ENCODE data around the gene GATAD2A. TPM values are rescaled to one million over a fixed set of nuclear protein-coding genes. Genes with fewer than 3 reads are reported as not detected.
A peak's percentile ranks its signal among the peaks of the same experiment; 100 is the strongest.

GATAD2A gene
- total and polyA plus RNA-seq, 9 of the 15 experiments (the other 6 are each of a cell fraction or from before 2014, with no cell fraction given), result 2.4 to 226 (median 44.2) TPM

DNA sequence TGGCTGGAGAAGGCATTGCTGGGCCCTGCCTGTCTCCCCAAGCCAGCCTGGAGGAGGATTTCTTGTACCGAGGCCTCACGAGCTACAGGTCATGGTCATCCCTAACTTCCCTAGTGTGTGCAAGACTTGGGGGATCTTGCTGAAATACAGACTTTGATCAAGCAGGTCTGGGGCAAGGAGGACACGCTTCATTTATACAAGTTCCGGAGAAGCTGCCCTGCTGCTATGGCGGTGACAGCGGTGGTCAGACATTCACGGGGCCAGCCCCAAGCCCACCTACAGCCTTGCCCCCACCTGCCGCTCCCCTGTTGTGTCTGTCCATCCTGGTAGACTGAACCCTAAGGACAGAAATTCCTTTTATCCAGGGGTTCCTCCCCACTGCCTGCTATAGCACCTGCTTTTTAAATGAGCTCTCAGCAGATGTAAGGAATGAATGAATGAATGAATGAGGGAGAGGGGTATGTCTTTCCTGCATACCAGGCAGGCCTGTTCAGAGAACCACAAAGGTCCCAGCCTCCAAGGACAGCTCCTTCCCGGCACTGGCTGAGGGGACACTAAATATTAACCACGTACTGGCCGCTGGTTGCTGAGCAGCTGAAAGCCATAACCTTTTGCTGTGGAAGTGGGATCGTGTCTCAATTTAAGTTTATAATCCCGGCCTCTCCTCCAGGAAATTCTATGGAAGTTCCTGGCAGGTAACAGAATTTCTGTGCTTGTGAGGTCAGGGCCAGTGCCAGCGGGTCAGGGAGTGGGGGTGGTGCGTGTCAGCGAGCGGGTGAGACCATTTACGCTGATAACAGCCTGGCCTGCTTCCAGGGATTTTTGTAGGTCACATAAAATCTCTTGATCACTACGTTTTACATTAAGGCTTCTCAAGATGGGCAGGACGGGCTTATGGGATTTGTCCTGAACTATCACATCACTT is 82.7 kb downstream of the GATAD2A start (continued):
- TF ChIP-seq, protein P1, sequence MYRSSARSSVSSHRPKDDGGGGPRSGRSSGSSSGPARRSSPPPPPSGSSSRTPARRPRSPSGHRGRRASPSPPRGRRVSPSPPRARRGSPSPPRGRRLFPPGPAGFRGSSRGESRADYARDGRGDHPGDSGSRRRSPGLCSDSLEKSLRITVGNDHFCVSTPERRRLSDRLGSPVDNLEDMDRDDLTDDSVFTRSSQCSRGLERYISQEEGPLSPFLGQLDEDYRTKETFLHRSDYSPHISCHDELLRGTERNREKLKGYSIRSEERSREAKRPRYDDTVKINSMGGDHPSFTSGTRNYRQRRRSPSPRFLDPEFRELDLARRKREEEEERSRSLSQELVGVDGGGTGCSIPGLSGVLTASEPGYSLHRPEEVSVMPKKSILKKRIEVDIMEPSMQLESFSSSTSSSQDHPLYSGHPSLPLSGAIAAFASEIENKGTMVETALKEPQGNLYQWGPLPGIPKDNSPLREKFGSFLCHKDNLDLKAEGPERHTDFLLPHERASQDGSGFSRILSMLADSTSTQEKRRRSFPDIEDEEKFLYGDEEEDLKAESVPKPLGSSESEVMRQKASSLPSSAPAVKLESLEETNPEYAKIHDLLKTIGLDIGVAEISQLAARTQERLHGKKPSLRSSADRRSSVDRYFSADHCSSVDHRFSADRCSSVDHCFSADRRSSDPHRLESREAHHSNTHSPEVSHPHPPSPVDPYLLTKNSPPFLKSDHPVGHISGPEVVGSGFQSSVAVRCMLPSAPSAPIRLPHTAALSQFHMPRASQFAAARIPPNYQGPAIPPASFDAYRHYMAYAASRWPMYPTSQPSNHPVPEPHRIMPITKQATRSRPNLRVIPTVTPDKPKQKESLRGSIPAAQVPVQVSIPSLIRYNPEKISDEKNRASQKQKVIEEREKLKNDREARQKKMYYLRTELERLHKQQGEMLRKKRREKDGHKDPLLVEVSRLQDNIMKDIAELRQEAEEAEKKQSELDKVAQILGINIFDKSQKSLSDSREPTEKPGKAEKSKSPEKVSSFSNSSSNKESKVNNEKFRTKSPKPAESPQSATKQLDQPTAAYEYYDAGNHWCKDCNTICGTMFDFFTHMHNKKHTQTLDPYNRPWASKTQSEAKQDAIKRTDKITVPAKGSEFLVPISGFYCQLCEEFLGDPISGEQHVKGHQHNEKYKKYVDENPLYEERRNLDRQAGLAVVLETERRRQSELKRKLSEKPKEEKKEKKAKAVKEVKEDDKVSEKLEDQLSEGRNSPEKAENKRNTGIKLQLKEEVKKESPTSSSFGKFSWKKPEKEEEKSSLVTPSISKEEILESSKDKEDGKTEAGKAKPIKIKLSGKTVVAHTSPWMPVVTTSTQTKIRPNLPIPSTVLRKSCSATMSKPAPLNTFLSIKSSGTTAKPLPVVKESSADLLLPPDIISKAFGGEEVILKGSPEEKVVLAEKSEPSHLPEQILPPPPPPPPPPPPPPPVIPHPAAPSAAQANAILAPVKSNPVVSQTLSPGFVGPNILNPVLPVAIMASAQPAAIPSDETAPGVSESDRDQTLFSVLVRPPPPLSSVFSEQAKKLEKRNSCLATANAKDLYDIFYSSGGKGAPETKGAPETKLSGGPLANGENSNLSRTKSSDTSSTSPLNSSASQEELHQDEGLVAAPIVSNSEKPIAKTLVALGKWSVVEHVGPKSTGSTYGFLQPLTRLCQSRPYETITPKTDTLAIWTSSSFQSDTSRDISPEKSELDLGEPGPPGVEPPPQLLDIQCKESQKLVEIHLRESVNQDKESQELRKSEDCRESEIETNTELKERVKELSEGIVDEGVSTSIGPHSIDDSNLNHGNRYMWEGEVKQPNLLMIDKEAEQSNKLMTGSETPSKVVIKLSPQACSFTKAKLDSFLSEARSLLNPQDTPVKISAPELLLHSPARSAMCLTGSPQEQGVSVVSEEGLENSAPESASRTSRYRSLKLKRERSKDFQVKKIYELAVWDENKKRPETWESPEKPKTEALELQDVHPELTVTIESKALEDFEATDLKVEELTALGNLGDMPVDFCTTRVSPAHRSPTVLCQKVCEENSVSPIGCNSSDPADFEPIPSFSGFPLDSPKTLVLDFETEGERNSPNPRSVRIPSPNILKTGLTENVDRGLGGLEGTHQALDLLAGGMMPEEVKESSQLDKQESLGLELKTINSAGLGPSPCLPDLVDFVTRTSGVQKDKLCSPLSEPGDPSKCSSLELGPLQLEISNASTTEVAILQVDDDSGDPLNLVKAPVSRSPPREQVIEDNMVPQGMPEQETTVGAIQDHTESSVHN (IDR thresholded peaks at IDR 0.05; ENCODE audit: borderline replicate concordance in 1 of 2, low read depth in 1 of 2), result no peak
- TF ChIP-seq DACH1 (IDR thresholded peaks at IDR 0.05; ENCODE audit: partially characterized antibody), result no peak
- TF ChIP-seq KDM2B (CRISPR knock-in tag; IDR thresholded peaks at IDR 0.05), result no peak
- TF ChIP-seq ZNF766 (CRISPR knock-in tag; conservative IDR thresholded peaks at IDR 0.05), result no peak
- no peak for TF ChIP-seq ZNF232 (CRISPR knock-in tag; IDR thresholded peaks at IDR 0.05)
- TF ChIP-seq BDP1 (IDR thresholded peaks at IDR 0.05; ENCODE audit: insufficient read depth, insufficient read length), result no peak
- no peak for TF ChIP-seq ZNF561 (CRISPR knock-in tag; conservative IDR thresholded peaks at IDR 0.05)
- TF ChIP-seq KAT2B (IDR thresholded peaks at IDR 0.05; ENCODE audit: low read depth, low read length), result no peak
- peak; percentile 52; the same call in 1 of the 2 replicates for TF ChIP-seq MYNN (IDR thresholded peaks at IDR 0.05)
- no peak for TF ChIP-seq MYNN (CRISPR knock-in tag; IDR thresholded peaks at IDR 0.05)
- TF ChIP-seq, protein P2, sequence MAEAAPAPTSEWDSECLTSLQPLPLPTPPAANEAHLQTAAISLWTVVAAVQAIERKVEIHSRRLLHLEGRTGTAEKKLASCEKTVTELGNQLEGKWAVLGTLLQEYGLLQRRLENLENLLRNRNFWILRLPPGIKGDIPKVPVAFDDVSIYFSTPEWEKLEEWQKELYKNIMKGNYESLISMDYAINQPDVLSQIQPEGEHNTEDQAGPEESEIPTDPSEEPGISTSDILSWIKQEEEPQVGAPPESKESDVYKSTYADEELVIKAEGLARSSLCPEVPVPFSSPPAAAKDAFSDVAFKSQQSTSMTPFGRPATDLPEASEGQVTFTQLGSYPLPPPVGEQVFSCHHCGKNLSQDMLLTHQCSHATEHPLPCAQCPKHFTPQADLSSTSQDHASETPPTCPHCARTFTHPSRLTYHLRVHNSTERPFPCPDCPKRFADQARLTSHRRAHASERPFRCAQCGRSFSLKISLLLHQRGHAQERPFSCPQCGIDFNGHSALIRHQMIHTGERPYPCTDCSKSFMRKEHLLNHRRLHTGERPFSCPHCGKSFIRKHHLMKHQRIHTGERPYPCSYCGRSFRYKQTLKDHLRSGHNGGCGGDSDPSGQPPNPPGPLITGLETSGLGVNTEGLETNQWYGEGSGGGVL (CRISPR knock-in tag; IDR thresholded peaks at IDR 0.05), result no peak
- TF ChIP-seq L3MBTL2 (IDR thresholded peaks at IDR 0.05), result no peak; the same call in 1 of the 2 replicates
- TF ChIP-seq FOXM1 (IDR thresholded peaks at IDR 0.05; ENCODE audit: low read depth), result no peak
- no peak for TF ChIP-seq FOXM1 (CRISPR knock-in tag; IDR thresholded peaks at IDR 0.05; ENCODE audit: low read depth)
- no peak for TF ChIP-seq MAZ (CRISPR knock-in tag; conservative IDR thresholded peaks at IDR 0.05 in 1 of 2, IDR thresholded peaks at IDR 0.05 in 1 of 2)
- TF ChIP-seq ZNF76 (CRISPR knock-in tag; IDR thresholded peaks at IDR 0.05; ENCODE audit: borderline replicate concordance), result no peak
- no peak for TF ChIP-seq MCM5 (IDR thresholded peaks at IDR 0.05; ENCODE audit: low read depth)
- TF ChIP-seq ETV6 (IDR thresholded peaks at IDR 0.05; ENCODE audit: borderline replicate concordance in 1 of 2, low read depth in 2 of 2, low read length in 1 of 2), result no peak
- TF ChIP-seq ETV6 (CRISPR knock-in tag; IDR thresholded peaks at IDR 0.05; ENCODE audit: borderline replicate concordance), result no peak
